ENCODE data around the gene TRRAP. TPM values are rescaled to one million over a fixed set of nuclear protein-coding genes. Genes with fewer than 3 reads are reported as not detected.

The TRRAP gene
- total and polyA plus RNA-seq, 4 donors: 4.3 to 22.7 (median 10.1) TPM

- Histone ChIP-seq H3K36me3 (ENCODE audit: control insufficient read depth in 4 of 4, insufficient read depth in 3 of 4, low read depth in 1 of 4, low read length in 3 of 4) (no peaks in the 10 kb centered on the region), H3K4me1 (ENCODE audit: control insufficient read depth in 4 of 4, insufficient read depth in 4 of 4, low read length in 3 of 4) (no peaks in the 10 kb centered on the region), H3K27ac (ENCODE audit: low read depth in 1 of 2, low read length in 2 of 2) (no peak overlapping the region), H3K9me3 (ENCODE audit: control insufficient read depth in 4 of 4, low read length in 3 of 4) (peaks cover 2 to 10% (median 8%) of the 10 kb centered on the region in 4 donors), H3K27me3 (ENCODE audit: control insufficient read depth in 4 of 4, insufficient read depth in 4 of 4, low read length in 3 of 4) (no peaks in the 10 kb centered on the region), H3K9ac (ENCODE audit: low read depth in 1 of 2, low read length in 2 of 2) (no peak overlapping the region), H3K4me3 (ENCODE audit: low read depth in 1 of 3, low read length in 3 of 3) (no peak overlapping the region)
- TF ChIP-seq NR2F2 (IDR thresholded peaks at IDR 0.05) (no peak), EGR1 (IDR thresholded peaks at IDR 0.05; ENCODE audit: low read depth in 2 of 2) (no peak), SP1 (IDR thresholded peaks at IDR 0.05) (no peak), RXRA (IDR thresholded peaks at IDR 0.05) (no peak), YY1 (IDR thresholded peaks at IDR 0.05) (no peak), ATF3 (IDR thresholded peaks at IDR 0.05) (no peak), TAF1 (conservative IDR thresholded peaks at IDR 0.05) (no peak), RAD21 (IDR thresholded peaks at IDR 0.05) (no peak), FOXA2 (IDR thresholded peaks at IDR 0.05) (no peak), GABPA (IDR thresholded peaks at IDR 0.05 in 1 of 2, conservative IDR thresholded peaks at IDR 0.05 in 1 of 2) (no peak), HNF4G (IDR thresholded peaks at IDR 0.05) (no peak), HNF4A (conservative IDR thresholded peaks at IDR 0.05) (no peak), FOXA1 (IDR thresholded peaks at IDR 0.05) (no peak), JUND (IDR thresholded peaks at IDR 0.05) (no peak)
- TF ChIP-seq, protein P1, sequence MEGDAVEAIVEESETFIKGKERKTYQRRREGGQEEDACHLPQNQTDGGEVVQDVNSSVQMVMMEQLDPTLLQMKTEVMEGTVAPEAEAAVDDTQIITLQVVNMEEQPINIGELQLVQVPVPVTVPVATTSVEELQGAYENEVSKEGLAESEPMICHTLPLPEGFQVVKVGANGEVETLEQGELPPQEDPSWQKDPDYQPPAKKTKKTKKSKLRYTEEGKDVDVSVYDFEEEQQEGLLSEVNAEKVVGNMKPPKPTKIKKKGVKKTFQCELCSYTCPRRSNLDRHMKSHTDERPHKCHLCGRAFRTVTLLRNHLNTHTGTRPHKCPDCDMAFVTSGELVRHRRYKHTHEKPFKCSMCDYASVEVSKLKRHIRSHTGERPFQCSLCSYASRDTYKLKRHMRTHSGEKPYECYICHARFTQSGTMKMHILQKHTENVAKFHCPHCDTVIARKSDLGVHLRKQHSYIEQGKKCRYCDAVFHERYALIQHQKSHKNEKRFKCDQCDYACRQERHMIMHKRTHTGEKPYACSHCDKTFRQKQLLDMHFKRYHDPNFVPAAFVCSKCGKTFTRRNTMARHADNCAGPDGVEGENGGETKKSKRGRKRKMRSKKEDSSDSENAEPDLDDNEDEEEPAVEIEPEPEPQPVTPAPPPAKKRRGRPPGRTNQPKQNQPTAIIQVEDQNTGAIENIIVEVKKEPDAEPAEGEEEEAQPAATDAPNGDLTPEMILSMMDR (IDR thresholded peaks at IDR 0.05; ENCODE audit: low read depth, low read length, missing input control): no peak
- TF ChIP-seq, protein P2, sequence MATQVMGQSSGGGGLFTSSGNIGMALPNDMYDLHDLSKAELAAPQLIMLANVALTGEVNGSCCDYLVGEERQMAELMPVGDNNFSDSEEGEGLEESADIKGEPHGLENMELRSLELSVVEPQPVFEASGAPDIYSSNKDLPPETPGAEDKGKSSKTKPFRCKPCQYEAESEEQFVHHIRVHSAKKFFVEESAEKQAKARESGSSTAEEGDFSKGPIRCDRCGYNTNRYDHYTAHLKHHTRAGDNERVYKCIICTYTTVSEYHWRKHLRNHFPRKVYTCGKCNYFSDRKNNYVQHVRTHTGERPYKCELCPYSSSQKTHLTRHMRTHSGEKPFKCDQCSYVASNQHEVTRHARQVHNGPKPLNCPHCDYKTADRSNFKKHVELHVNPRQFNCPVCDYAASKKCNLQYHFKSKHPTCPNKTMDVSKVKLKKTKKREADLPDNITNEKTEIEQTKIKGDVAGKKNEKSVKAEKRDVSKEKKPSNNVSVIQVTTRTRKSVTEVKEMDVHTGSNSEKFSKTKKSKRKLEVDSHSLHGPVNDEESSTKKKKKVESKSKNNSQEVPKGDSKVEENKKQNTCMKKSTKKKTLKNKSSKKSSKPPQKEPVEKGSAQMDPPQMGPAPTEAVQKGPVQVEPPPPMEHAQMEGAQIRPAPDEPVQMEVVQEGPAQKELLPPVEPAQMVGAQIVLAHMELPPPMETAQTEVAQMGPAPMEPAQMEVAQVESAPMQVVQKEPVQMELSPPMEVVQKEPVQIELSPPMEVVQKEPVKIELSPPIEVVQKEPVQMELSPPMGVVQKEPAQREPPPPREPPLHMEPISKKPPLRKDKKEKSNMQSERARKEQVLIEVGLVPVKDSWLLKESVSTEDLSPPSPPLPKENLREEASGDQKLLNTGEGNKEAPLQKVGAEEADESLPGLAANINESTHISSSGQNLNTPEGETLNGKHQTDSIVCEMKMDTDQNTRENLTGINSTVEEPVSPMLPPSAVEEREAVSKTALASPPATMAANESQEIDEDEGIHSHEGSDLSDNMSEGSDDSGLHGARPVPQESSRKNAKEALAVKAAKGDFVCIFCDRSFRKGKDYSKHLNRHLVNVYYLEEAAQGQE (IDR thresholded peaks at IDR 0.05): no peak
- TF ChIP-seq, protein P3, sequence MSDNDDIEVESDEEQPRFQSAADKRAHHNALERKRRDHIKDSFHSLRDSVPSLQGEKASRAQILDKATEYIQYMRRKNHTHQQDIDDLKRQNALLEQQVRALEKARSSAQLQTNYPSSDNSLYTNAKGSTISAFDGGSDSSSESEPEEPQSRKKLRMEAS (IDR thresholded peaks at IDR 0.05): no peak
- TF ChIP-seq, protein P4, sequence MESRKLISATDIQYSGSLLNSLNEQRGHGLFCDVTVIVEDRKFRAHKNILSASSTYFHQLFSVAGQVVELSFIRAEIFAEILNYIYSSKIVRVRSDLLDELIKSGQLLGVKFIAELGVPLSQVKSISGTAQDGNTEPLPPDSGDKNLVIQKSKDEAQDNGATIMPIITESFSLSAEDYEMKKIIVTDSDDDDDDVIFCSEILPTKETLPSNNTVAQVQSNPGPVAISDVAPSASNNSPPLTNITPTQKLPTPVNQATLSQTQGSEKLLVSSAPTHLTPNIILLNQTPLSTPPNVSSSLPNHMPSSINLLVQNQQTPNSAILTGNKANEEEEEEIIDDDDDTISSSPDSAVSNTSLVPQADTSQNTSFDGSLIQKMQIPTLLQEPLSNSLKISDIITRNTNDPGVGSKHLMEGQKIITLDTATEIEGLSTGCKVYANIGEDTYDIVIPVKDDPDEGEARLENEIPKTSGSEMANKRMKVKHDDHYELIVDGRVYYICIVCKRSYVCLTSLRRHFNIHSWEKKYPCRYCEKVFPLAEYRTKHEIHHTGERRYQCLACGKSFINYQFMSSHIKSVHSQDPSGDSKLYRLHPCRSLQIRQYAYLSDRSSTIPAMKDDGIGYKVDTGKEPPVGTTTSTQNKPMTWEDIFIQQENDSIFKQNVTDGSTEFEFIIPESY (IDR thresholded peaks at IDR 0.05): no peak
- no peak for DNase-seq (ENCODE audit: low spot score)
- 84% methylated on average over 3 of the region's 3 CpGs for WGBS
Observed at GRCh38 chr7:98848918-98849317, 29.4 kb upstream of the TRRAP start.
